ENCODE results near the gene ARX. TPM values are rescaled to one million over a fixed set of nuclear protein-coding genes. Genes with fewer than 3 reads are reported as not detected.

Gene ARX
- total RNA-seq, 1 donor from 2014 or later = not detected

- no peak for DNase-seq (ENCODE audit: low spot score)
Observed at GRCh38 chrX:25016938-25017598, 1.3 kb upstream of the ARX start.

- no peak for DNase-seq (ENCODE audit: low spot score)
Observed at GRCh38 chrX:25016361-25016671, 551 bp upstream of the ARX start.

- no peak for DNase-seq (ENCODE audit: low spot score)
Observed at GRCh38 chrX:25014366-25014838, 1.4 kb downstream of the ARX start.

GRCh38 chrX:25013632-25014365 lies 2.0 kb downstream of the ARX start:
- no peak for DNase-seq (ENCODE audit: low spot score)

GRCh38 chrX:25012793-25013631 lies 2.8 kb downstream of the ARX start:
- DNase-seq (ENCODE audit: low spot score) = no peak

GRCh38 chrX:25012433-25012735 lies 3.4 kb downstream of the ARX start:
- DNase-seq (ENCODE audit: low spot score) = no peak

GRCh38 chrX:25011589-25012432 lies 4.0 kb downstream of the ARX start:
- no peak for DNase-seq (ENCODE audit: low spot score)

GRCh38 chrX:25010784-25011588 lies 4.8 kb downstream of the ARX start:
- DNase-seq (ENCODE audit: low spot score) = no peak

- DNase-seq (ENCODE audit: low spot score) = no peak
Observed at GRCh38 chrX:25009407-25009806, 6.4 kb downstream of the ARX start.

- no peak for DNase-seq (ENCODE audit: low spot score)
Observed at GRCh38 chrX:25007059-25008053, 8.4 kb downstream of the ARX start.

- DNase-seq (ENCODE audit: low spot score) = no peak
Observed at GRCh38 chrX:25006586-25007058, 9.1 kb downstream of the ARX start.

- DNase-seq (ENCODE audit: low spot score) = no peak
Observed at GRCh38 chrX:25005382-25006185, 10.2 kb downstream of the ARX start.

- no peak for DNase-seq (ENCODE audit: low spot score)
Observed at GRCh38 chrX:25005034-25005381, 10.8 kb downstream of the ARX start.

GRCh38 chrX:25004485-25005032 lies 11.2 kb downstream of the ARX start:
- DNase-seq (ENCODE audit: low spot score) = no peak

GRCh38 chrX:25004040-25004439 lies 11.7 kb downstream of the ARX start:
- DNase-seq (ENCODE audit: low spot score) = no peak

GRCh38 chrX:25003066-25003849 lies 12.5 kb downstream of the ARX start:
- DNase-seq (ENCODE audit: low spot score) = no peak

GRCh38 chrX:25002661-25003020 lies 13.1 kb downstream of the ARX start:
- DNase-seq (ENCODE audit: low spot score) = no peak

Data from umbilical cord (tissue), 2 donors.